A673 (cell line): ENCODE data around the gene SOBP.

Experiments
- CTCF ChIP-seq: fragments of 300-800, 200-600 bp; sonication (generic); conservative IDR thresholded peaks from 2 replicates; pipeline ENCODE4 v1.5.1; 2017; ENCODE audit warnings: low read depth, mild to moderate bottlenecking, antibody characterized with exemption, low read length, moderate library complexity, mixed read lengths
- EZH2 ChIP-seq: fragments of 200-600 bp; sonication (generic); IDR thresholded peaks from 2 replicates; pipeline ENCODE4 v1.6.1; 2017; ENCODE audit warnings: borderline replicate concordance, low read depth, mild to moderate bottlenecking, mixed read lengths, antibody characterized with exemption, low read length; ENCODE audit not compliant: poor library complexity, severe bottlenecking

DNA sequence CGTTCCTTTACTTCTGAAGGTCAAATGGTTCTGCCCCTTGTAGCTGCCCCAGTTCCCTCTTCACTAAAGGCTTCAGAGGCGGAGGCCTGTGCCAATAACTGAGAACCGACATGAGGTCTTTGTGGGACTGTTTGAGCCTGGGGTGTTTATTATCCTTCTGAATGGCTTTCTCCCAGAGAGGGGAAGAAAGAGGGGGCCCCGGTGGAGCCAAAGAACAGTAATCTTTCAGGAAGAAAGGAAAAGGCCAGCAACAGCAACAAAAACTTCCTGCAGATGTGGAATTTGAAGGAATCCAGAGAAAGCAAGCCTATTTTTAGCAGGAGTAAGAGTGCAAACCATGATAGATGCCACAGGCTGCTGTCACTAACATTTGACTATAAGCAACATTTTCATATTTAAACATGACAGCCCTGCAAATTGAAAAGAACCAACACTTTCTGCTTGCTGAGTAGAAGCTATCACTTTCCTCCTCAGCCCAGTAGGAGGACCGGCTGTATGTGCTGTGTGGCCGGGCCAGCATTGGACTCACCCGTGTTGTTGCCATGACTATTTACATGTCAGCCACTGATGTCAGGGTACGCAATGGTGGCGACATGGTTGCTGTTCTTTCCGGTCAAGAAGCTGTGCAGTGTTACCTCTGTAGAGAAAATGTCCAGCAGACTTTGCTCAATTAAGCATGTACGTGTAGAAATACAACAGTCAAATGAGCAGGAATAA is 121.3 kb downstream of the SOBP start:
- TF ChIP-seq CTCF (no peak), EZH2 (no peak)
